GM18951 (cell line): ENCODE results near the gene HSDL2.

Experiments used
- POLR2A ChIP-seq: IDR thresholded peaks from 4 replicates; pipeline ENCODE4 v1.6.1; 2011; ENCODE audit warnings: mild to moderate bottlenecking; ENCODE audit not compliant: insufficient read length, insufficient read depth; ENCODE audit errors: extremely low read depth
- in situ Hi-C: fragments of 300-500 bp; cut with MboI; formaldehyde crosslinking; loops from one replicate; pipeline ENCODE4 v1.12.0; 2022; ENCODE audit warnings: low sequenced_read_pairs, mixed read lengths, inconsistent platforms; ENCODE audit not compliant: unreplicated experiment

Gene HSDL2

GRCh38 chr9:112473986-112474385, 94.1 kb downstream of the HSDL2 start:
- in situ Hi-C loops: no loop called here
- no peak for TF ChIP-seq POLR2A

- in situ Hi-C loops: no loop called here
- TF ChIP-seq POLR2A: no peak
Measured at GRCh38 chr9:112475318-112475717, 95.4 kb downstream of the HSDL2 start.

- TF ChIP-seq POLR2A: no peak
- in situ Hi-C loops: no loop called here
Measured at GRCh38 chr9:112477330-112477729, 97.4 kb downstream of the HSDL2 start.

- in situ Hi-C loops: no loop called here
Measured at GRCh38 chr9:112479221-112479620, 99.3 kb downstream of the HSDL2 start.

GRCh38 chr9:112484607-112485006, 104.7 kb downstream of the HSDL2 start:
- in situ Hi-C loops: no loop called here
- no peak for TF ChIP-seq POLR2A

More at GRCh38 chr9:112479221-112479620, 99.3 kb downstream of the HSDL2 start:
- TF ChIP-seq POLR2A: no peak

GRCh38 chr9:112485574-112485973, 105.7 kb downstream of the HSDL2 start:
- in situ Hi-C loops: no loop called here
- no peak for TF ChIP-seq POLR2A

- peak; percentile 96 for TF ChIP-seq POLR2A
- in situ Hi-C loops: no loop called here
Measured at GRCh38 chr9:112486221-112487007, 106.5 kb downstream of the HSDL2 start, which contains the start of gene KIAA1958. Gene KIAA1958, plus strand, starts transcription at chr9:112486827. Its CDS starts 87,254 bp downstream, at chr9:112574081.

- in situ Hi-C loops: no loop called here
- TF ChIP-seq POLR2A: no peak
Measured at GRCh38 chr9:112487008-112487798, 107.3 kb downstream of the HSDL2 start.

- in situ Hi-C loops: no loop called here
- TF ChIP-seq POLR2A: no peak
Measured at GRCh38 chr9:112487799-112488340, 108.0 kb downstream of the HSDL2 start.

GRCh38 chr9:112489039-112489546, 109.2 kb downstream of the HSDL2 start:
- in situ Hi-C loops: no loop called here
- no peak for TF ChIP-seq POLR2A

- in situ Hi-C loops: no loop called here
- TF ChIP-seq POLR2A: no peak
Measured at GRCh38 chr9:112489876-112490666, 110.2 kb downstream of the HSDL2 start.

- in situ Hi-C loops: no loop called here
- no peak for TF ChIP-seq POLR2A
Measured at GRCh38 chr9:112493393-112494137, 113.7 kb downstream of the HSDL2 start.
